NCI-H510A (cell line): ENCODE results near the gene BMS1.
"Not testable (repeated sequence)": the region's sequence is repeated elsewhere in the genome, so short reads cannot be mapped to it uniquely, and the experiment has no call there.

Experiments
- DNase-seq: peaks from one replicate; lab custom pipeline; 2025; lab: John Stamatoyannopoulos, UW

The BMS1 gene, protein sequence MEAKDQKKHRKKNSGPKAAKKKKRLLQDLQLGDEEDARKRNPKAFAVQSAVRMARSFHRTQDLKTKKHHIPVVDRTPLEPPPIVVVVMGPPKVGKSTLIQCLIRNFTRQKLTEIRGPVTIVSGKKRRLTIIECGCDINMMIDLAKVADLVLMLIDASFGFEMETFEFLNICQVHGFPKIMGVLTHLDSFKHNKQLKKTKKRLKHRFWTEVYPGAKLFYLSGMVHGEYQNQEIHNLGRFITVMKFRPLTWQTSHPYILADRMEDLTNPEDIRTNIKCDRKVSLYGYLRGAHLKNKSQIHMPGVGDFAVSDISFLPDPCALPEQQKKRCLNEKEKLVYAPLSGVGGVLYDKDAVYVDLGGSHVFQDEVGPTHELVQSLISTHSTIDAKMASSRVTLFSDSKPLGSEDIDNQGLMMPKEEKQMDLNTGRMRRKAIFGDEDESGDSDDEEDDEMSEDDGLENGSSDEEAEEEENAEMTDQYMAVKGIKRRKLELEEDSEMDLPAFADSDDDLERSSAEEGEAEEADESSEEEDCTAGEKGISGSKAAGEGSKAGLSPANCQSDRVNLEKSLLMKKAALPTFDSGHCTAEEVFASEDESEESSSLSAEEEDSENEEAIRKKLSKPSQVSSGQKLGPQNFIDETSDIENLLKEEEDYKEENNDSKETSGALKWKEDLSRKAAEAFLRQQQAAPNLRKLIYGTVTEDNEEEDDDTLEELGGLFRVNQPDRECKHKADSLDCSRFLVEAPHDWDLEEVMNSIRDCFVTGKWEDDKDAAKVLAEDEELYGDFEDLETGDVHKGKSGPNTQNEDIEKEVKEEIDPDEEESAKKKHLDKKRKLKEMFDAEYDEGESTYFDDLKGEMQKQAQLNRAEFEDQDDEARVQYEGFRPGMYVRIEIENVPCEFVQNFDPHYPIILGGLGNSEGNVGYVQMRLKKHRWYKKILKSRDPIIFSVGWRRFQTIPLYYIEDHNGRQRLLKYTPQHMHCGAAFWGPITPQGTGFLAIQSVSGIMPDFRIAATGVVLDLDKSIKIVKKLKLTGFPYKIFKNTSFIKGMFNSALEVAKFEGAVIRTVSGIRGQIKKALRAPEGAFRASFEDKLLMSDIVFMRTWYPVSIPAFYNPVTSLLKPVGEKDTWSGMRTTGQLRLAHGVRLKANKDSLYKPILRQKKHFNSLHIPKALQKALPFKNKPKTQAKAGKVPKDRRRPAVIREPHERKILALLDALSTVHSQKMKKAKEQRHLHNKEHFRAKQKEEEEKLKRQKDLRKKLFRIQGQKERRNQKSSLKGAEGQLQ

DNA sequence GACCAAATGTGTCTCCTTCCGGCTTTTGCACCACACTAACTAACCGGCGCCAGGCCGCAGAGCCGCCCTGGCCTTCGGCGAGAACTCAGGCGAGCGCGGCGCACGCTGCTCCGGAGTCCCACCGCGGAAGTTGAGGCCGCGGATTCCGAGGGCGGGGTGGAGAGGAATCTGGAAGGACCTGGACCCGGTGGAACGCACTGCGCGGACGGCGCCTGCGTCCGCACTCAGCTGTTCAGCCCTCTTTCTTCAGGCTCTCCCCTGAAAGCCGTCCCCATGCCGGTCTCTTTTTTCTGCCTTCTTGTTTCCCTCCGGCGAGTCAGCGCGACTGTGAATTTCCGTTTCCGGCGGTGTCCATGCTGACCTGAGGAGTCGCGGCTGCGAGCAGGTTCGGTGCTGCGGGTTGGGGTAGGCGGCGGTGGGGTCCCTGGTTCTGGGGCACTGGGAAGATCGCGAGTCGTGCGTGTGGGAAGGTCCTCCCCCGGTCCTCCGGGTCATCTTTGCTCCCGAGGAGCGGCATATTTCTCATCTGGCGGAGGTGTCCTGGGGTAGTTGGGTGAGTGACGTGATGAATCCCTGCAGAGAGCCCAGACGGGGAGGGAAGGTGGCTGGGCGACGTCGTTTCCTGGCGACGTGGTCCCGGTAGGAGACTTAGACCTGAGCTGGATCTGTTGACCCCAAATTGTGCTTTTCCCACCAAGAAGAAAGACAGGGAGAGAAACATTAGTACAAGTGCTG is at the start of gene BMS1:
Gene BMS1 (plus strand): TSS at position 350 of the 735 bp plus-strand sequence. CDS start 1,600 bp downstream, outside the sequence.
- DNase-seq: peak; percentile 78

DNA sequence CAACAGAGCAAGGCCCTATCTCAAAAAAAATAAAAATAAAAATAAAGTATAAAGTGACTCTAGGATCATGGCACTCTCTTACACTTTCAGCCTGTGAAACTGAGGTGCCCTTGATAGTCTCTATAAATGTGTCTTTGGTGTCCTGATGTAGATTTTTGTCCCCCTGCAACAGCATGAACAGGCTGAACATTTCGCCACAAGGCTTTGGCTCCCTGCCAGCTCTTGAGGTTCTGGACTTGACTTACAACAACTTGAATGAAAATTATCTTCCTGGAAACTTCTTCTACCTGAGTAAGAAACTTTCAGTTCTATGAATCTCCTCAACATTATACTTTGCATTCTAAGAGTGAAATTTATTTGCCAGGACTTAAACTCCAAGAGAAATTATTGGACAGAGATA is 48.1 kb upstream of the BMS1 start:
- DNase-seq: no peak

DNA sequence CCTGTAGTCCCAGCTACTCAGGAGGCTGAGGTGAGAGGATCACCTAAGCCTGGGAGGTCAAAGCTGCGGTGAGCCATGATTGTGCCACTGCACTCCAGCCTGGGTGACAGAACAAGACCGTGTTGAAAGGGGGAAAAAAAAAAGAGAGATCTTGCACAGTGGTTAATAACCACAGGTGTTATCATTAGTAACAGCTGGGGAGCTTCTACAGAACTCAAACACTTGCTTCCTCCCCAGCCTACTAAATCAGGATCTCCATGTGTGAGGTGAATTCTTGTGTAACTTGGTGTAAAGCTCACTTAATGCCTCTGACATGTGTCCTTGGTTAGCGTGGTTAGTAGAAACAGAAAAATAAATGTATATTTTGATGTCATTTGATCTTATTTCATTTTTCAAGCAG is 43.9 kb upstream of the BMS1 start:
- no peak for DNase-seq

DNA sequence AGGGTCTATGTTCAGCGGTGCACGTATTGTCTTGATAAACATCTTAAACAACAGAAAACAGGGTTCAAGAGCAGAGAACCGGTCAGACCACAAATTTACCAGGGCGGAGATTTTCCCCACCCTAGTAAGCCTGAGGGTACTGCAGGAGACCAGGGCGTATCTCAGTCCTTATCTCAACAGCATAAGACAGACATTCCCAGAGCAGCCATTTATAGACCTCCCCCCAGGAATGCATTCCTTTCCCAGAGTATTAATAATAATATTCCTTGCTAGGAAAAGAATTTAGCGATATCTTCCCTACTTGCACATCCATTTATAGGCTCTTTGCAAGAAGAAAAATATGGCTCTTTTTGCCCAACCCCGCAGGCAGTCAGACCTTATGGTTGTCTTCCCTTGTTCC is 41.1 kb upstream of the BMS1 start:
- not testable (repeated sequence) for DNase-seq

DNA sequence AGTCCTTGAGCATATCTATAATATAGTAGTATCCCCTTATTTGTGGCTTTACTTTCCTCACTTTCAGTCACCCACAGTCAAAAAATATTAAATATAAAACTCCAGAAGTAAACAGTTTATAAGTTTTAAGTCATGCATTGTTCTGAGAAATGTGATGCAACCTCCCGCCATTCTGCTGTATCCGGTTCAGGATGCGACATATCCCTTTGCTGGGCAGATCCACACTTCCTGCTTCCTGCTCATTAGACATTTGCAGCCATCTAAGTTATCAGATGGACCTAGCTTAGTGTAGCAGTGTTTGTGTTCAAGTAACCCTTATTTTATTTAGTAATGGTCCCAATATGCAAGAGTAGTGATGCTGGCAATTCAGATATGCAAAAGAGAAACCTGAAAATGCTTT is 38.9 kb upstream of the BMS1 start:
- no peak for DNase-seq

DNA sequence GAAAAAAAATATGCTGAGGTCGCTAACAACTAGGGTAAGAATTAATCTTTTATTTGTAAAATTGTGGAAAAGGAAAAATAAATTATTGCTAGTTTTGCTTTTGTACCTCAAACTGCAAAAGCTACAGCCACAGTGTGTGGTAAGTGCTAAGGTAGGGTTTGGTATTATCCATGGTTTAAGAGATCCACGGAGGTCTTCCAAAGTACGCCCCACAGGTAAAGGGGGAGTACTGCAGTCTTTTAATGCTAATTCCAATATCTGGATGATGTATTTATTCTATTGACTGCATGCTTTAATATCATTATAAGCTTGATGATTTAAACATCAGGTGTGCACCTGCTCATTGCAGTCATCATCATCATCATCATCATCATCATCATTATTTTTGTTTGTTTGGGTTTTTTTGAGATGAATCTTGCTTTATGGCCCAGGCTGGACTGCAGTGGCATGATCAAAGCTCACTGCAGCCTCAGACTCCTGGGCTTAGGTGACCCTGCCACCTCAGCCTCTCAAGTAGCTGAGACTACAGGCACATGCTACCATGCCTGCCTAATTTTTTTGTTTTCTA is 38.4 kb upstream of the BMS1 start:
- DNase-seq: no peak

DNA sequence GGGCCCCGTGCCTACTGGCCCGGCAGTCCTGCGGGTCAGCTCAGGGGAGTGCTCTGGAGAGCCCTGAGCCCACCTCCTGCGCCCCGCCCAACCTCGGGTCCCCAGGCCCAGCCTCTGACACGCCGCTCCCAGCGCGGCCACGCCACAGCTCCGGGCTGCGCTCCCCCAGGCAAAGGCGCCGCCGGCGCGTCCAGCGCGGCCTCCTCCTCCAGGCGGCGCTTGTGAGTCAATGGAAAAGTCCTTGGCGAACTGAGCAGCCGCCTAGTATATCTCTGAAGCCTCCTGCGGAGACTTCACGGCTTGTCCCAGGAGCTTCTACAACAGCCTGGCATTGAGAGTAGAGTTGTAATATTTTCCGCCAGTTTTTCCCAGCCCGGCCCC is 29.5 kb upstream of the BMS1 start:
- DNase-seq: no peak

DNA sequence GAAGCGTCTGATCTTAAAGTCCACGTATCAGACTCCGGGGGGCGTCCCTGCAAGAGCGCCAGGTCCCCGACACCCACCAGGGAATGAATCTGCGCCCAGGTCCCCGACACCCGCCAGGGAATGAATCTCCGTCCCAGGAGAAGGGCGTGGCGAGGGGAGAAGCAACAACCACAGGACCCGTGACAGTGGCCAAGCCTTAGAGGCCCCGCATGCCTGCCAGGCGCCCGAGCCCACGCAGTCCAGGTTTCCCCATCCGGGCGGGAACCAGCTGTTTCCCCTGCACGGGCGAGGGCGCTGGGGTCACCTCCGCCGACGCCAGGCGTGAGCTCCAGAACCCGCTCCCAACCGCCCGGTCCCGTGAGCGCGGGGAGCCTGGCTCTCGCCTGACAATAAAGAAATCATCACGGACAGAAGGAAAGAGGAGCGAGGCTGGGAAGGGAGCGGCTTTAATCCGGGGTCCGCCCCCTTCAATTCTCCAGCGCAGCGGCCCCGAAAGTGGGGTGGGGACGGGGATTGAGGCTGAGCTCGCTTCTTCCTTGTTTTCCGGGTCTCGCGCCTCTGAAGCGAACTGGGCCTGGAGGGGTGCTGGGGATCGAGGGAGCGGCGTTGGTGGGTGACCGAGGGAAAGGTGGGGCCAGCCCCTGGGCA is 29.0 kb upstream of the BMS1 start:
- no peak for DNase-seq

DNA sequence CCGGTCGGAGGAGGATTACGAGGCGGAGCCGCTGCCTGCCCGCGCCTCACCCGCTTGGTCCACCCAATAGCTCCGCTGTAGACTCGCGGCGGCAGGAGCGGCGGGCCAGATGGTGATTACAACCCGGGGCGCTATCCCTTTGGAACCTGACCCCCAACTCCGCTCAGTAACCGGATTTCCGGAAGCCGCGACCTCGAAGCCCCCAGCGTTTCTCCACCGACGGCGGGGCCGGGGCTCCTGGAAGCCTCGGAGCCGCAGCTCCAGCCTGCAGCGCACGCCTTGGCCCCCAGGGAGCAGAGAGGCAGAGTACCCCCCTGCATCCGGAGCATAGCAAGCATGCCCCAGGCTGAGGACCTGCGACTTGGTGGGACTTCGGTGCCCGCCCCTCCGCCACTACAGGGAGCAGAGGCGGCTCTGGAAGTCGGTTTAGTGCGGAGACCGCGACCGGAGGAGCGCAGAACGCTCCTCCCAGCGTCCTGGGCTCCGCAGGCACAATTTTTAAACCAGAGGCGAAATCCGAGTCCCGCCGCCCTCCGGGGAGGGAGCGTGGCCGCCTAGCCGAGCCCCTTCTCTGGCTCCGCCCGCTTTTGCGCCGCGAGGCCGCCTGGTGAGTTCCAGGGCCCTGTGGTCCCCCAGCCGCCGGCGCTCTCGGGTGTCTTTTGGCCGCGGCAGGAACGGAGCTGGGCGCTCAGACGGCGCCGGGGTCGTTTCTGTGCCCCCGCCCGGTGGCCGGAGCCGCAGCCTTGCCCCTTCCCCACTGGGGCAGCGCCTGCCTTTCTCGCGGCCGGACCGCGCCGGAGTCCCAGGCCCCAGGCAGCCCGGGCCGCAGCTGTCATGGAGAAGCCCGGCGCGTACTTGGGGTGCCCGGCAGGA is 28.2 kb upstream of the BMS1 start:
- no peak for DNase-seq

DNA sequence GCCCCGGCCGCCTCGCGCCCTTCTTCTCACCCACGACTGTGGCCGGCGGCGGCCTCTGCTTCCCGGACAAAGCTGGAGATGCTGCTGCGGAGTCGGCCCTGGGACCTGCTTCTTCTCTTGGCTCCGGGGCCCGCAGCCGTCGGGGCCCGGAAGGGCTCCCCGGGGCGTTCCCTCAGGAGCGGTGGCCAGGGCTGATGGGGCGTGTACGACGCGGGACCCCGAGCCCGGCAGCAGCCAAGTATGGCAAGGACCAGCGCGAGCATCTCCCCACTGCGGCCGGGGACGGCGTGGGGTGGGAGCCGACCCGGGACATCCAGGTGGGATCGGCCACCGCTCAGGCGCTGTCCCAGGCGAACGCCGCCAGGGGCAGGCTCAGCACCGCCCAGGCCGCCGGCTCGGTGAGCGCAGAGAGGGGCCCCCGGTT is 27.6 kb upstream of the BMS1 start:
- DNase-seq: no peak

DNA sequence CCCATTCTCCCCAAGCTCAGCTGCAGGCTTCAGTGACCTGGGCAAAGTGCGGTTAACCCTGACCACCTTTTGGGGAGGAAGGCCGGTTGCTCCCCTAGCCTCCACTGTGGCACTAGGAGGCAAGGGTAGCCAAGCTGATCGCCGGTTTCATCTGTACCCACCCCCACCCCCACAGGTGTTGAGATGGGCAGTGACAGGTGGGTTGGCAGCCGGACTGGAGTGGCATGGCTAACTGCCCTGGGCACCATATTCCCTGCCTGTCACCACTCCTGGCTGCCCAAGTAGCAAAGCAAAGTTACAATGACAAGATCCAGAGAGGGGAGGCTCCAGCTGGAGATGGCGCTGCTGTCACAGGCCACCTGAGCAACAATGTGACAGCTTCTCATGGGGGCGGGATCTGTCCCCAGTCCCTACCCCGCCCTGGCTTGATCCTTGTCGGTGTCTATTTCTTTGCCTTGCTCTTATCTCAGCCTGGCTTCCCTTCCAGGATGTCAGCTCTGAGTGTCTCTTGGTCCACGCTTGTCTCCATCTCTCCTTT is 27.0 kb upstream of the BMS1 start:
- DNase-seq: no peak

DNA sequence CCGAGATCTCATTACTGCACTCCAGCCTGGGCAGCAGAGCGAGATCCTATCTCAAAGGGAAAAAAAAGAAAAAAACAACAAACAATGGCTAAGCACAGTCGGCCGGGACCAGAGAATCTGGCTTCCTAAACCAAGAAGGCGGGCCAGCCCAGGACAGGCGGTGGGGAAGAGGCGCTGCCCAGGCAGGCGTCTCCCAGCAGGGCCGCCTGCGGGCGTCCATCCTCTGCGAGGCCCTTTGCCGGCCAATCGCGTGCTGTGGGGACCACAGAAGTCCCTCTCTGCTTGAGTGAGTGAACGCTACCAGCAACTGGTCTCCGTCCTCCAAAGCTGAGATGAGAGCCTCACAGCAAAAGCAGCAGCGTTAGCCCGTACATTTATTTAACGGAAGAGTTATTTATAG is 14.7 kb upstream of the BMS1 start:
- no peak for DNase-seq

DNA sequence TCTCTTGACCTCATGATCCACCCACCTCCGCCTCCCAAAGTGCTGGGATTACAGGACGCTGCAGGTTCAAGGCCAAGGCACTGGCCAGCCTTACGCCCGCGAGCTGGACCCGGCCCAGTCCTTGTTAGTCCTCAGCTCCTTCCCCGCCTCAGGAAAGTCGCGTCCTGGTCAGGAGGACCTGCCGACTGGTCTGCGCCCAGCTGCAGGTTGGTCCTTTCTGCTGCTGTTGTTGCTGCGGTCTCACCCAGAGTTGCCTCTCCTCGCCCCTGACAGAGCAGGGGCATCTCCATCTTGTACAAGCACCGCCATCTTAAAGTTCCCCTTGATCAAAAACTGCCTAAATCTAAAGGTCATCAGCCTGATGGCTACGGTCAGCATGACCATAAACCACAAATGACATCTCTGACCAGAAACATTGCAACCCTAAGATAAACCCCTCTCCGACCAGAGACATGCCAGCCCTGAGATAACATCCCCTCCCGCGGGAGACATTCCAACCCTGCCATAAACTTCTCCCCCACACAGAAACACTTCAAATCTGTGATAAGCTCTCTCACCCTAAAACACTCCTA is 13.9 kb upstream of the BMS1 start:
- DNase-seq: no peak

DNA sequence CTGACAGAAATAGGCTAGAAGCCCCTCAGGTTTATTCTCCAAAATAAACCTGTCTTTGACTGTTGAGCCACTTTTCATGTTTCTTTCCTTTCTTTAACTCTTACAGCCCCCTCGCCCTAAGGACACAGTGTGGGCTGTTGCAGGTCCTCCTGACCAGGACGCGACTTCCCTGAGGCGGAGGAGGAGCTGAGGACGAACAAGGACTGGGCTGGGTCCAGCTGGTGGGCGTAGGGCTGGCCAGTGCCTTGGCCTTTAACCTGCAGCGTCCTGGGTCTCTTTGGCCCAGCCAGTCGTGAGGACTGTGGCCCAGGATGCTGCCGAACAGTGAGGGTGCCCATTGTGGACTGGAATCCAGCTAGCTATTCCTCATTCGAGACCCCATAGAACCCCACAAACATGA is 13.4 kb upstream of the BMS1 start:
- DNase-seq: no peak

DNA sequence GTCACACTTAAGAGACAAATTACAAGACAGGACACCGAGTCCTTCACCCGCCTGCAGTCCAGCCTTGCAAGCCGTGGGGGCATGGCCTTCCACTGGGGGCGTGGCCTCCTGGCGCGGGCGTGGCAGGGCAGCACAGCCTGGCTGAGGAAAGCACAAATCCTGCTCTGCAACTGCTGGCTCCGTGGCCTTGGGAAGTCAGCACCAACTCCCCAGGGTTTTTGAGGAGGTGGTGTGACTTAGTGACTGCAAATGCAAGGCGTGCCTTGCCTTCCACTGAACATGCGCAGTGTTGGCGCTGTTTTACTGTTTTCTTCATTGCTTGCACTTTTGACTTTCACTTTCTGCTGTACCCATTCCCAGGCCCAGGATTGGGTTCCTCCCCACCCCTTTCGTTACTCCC is 12.9 kb upstream of the BMS1 start:
- DNase-seq: no peak

DNA sequence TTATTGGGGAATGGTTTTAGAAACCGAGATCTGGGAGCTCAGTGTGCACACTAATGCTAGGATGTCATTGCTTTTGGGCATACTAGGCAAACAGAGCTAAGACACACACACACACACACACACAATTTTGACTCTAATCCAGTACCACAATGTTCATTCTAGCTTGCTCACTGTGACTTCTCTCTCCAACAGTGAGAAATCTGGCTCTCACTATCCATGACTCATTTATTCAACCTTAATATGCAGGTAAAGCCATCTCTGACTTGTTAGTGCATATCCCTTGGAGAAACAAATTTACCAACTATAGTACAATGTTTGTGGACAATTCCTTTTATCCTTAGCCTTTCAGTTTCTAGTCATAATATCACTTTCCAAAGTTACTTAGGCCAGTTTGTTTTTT is 5.9 kb upstream of the BMS1 start:
- no peak for DNase-seq

DNA sequence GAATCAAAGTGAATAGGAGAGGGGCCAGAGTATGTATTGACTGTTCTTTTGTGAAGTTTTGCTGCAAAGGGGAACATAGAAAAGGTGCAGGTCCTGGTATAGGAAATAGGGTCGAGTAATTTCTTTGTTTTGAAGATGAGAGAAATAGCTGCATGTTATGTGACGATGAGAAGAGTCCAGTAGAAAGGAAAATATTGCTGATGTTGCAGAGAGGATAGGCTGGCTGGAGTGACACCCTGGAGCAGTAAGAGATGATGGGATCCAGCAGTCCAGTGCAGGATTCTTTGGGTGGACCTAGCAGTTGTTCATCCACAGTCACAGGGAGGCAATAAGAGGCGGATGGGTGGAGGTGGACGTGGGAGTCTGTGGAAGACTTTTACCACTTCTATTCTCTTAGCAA is 2.1 kb upstream of the BMS1 start:
- no peak for DNase-seq

DNA sequence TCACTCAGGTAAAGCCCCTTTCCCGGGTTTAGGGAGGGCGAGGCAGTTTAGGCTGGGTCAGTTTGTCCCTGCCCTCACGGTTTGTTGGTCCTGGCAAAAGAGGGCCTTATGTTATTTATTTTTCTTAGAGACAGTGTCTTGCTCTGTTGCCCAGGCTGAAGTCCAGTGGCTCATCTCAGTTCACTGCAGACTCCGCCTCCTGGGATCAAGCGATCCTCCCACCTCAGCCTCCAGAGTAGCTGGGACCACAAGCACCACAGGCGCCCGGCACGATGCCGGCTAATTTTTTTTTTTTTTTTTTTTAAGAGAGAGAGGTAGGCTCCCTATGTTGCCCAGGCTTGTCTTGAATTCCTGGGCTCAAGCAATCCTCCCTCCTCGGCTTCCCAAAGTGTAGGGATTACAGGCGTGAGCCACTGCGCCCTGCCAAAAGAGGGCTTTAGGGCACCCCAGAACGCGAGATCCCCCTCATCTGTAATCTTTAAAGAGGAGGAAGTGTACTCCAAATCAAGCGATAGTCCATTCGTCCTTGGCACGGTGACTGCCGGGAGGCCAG is 626 bp upstream of the BMS1 start:
- DNase-seq: no peak

DNA sequence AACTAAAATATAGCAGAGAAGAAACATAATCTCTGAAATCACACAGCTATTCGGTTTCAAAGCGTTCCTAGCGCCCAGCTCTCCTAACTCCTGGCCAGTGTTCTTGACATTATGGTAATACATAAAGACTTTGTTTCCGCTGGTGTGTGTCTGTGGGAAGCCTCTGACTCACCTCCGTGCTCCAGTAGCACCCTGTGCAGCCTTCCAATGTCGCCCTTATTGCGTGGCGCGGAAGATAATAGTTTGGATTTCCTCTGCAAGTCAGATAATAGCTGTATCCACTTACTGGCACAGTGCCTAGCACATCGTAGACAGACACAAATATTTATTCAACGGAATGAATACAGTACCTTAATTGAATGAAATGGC is 570 bp downstream of the BMS1 start:
- no peak for DNase-seq
